ENCODE results near the gene ERVH48-1.

DNA sequence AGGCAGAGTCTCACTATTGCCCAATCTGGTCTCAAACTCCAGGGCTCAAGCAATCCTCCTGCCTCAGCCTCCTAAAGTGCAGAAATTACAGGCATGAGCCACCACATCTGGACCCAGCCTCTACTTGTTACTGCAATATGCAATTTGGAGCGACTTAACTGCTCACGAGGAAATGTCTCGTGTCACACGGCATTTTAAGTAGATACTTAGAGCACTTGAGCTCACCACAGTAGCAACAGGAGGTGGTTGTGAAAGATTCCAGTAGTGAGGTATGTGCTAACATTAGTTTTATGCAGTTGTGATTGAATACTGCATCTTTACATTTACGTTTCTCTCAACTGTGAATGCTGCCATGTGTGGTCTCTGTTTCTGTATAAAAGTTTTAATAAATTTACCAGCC is 38.1 kb downstream of the ERVH48-1 start:
- TF ChIP-seq, protein P1, sequence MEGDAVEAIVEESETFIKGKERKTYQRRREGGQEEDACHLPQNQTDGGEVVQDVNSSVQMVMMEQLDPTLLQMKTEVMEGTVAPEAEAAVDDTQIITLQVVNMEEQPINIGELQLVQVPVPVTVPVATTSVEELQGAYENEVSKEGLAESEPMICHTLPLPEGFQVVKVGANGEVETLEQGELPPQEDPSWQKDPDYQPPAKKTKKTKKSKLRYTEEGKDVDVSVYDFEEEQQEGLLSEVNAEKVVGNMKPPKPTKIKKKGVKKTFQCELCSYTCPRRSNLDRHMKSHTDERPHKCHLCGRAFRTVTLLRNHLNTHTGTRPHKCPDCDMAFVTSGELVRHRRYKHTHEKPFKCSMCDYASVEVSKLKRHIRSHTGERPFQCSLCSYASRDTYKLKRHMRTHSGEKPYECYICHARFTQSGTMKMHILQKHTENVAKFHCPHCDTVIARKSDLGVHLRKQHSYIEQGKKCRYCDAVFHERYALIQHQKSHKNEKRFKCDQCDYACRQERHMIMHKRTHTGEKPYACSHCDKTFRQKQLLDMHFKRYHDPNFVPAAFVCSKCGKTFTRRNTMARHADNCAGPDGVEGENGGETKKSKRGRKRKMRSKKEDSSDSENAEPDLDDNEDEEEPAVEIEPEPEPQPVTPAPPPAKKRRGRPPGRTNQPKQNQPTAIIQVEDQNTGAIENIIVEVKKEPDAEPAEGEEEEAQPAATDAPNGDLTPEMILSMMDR (IDR thresholded peaks at IDR 0.05), result no peak
- TF ChIP-seq POLR2A (IDR thresholded peaks at IDR 0.05) (no peak), POLR2AphosphoS5 (IDR thresholded peaks at IDR 0.05) (peak in 1 of 2 donors; percentile 42), EP300 (IDR thresholded peaks at IDR 0.05) (peak in 1 of 4 donors; percentile 88)

Data from upper lobe of left lung (tissue), 4 donors.